Peyer's patch (tissue), 4 donors: ENCODE results near the gene SAMD11.

Experiments used
- POLR2A ChIP-seq, 2 donors: fragments of 450-650 bp; IDR thresholded peaks; one replicate each; pipeline ENCODE4 v1.5.1; 2017; ENCODE audit warnings: antibody characterized with exemption in 2 of 2, mild to moderate bottlenecking in 2 of 2, moderate library complexity in 2 of 2
- TF ChIP-seq, protein P1 (sequence below), 6 experiments: fragments of 450-650 bp in 4 of 6; fragments of 200-600 bp in 2 of 6; sonication (generic) in 1 of 6; IDR thresholded peaks; one replicate each; pipeline ENCODE4 v1.5.1; 2017 to 2019; ENCODE audit warnings: antibody characterized with exemption in 6 of 6, mild to moderate bottlenecking in 3 of 6, moderate library complexity in 1 of 6

DNA sequence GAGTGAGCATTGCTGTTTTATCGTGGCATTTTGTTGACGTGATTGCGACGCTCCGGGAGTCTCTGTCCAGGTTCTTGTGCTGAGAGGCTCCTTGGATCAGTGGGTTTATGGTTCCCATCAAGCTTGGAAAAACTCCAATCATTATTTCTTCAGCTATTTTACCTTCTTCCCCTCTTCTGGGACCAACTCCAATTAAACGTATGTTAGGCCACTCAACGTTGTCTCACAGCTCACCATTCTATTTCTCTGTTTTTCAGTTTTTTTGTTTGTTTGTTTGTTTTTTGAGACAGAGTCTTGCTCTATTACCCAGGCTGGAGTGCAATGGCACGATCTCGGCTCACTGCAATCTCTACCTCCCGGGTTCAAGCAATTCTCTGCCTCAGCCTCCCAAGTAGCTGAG, 68.2 kb downstream of the SAMD11 start:
- TF ChIP-seq, protein P1, sequence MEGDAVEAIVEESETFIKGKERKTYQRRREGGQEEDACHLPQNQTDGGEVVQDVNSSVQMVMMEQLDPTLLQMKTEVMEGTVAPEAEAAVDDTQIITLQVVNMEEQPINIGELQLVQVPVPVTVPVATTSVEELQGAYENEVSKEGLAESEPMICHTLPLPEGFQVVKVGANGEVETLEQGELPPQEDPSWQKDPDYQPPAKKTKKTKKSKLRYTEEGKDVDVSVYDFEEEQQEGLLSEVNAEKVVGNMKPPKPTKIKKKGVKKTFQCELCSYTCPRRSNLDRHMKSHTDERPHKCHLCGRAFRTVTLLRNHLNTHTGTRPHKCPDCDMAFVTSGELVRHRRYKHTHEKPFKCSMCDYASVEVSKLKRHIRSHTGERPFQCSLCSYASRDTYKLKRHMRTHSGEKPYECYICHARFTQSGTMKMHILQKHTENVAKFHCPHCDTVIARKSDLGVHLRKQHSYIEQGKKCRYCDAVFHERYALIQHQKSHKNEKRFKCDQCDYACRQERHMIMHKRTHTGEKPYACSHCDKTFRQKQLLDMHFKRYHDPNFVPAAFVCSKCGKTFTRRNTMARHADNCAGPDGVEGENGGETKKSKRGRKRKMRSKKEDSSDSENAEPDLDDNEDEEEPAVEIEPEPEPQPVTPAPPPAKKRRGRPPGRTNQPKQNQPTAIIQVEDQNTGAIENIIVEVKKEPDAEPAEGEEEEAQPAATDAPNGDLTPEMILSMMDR (IDR thresholded peaks at IDR 0.05): no peak
- no peak for TF ChIP-seq POLR2A (IDR thresholded peaks at IDR 0.05)
